Naive thymus-derived CD4-positive, alpha-beta T cell (primary cell): ENCODE data around the gene WDR35. TPM values are rescaled to one million over a fixed set of nuclear protein-coding genes. Genes with fewer than 3 reads are reported as not detected.

Experiments used
- ATAC-seq: fragments of 150-1000 bp; cut with Tn5 transposase; 2 replicates; pipeline ENCODE4 v1.10.0; 2021; ENCODE audit warnings: mild to moderate bottlenecking, moderate library complexity
- CTCF ChIA-PET: fragments of 350-600 bp; sonication (Branson Sonifier 250); formaldehyde crosslinking; loops from one replicate; lab custom pipeline; 2021; ENCODE audit warnings: antibody characterized with exemption; lab: Charles Lee
- POLR2A ChIA-PET: fragments of 350-600 bp; sonication (Branson Sonifier 250); formaldehyde crosslinking; loops from one replicate; lab custom pipeline; 2021; ENCODE audit warnings: antibody characterized with exemption, inconsistent platforms; lab: Charles Lee
- DNase-seq, 9 donors: peaks; one replicate each; pipeline versions ENCODE4 v3.0.0 to v3.0.0-alpha.2; 2020 to 2022; ENCODE audit warnings: mixed read lengths in 1 of 9
- H3K27ac ChIP-seq: one replicate; pipeline ENCODE4 v1.7.0; 2013; ENCODE audit warnings: mild to moderate bottlenecking, low read depth, low read length, moderate library complexity
- H3K27me3 ChIP-seq, 2 donors: one replicate each; pipeline ENCODE4 v1.7.0; 2013; ENCODE audit warnings: low read length in 2 of 2, mild to moderate bottlenecking in 2 of 2, moderate library complexity in 2 of 2; ENCODE audit not compliant: control insufficient read depth in 2 of 2, insufficient read depth in 2 of 2
- H3K36me3 ChIP-seq, 3 experiments: 1 replicate in 2 of 3; 2 replicates in 1 of 3; pipeline ENCODE4 v1.7.0; 2013; ENCODE audit warnings: low read length in 3 of 3, mild to moderate bottlenecking in 3 of 3, moderate library complexity in 1 of 3; ENCODE audit not compliant: insufficient read depth in 3 of 3, control insufficient read depth in 2 of 3
- H3K4me1 ChIP-seq, 2 donors: one replicate each; pipeline ENCODE4 v1.7.0; 2013; ENCODE audit warnings: low read length in 2 of 2, mild to moderate bottlenecking in 2 of 2, moderate library complexity in 1 of 2; ENCODE audit not compliant: control insufficient read depth in 2 of 2, insufficient read depth in 2 of 2
- H3K4me3 ChIP-seq: 2 replicates; pipeline ENCODE4 v1.7.0; 2013; ENCODE audit warnings: mild to moderate bottlenecking, low read length
- H3K9me3 ChIP-seq, 3 experiments: 1 replicate in 2 of 3; 2 replicates in 1 of 3; pipeline ENCODE4 v1.7.0; 2013; ENCODE audit warnings: low read length in 3 of 3; ENCODE audit not compliant: control insufficient read depth in 2 of 3
- H3K27ac Mint-ChIP-seq, 9 donors: one replicate each; pipeline ENCODE4 v1.8.0; 2020 to 2022; ENCODE audit warnings: mixed read lengths in 9 of 9, mild to moderate bottlenecking in 8 of 9, moderate library complexity in 5 of 9, inconsistent platforms in 2 of 9
- H3K27me3 Mint-ChIP-seq, 5 donors: one replicate each; pipeline ENCODE4 v1.8.0; 2021 to 2022; ENCODE audit warnings: mixed read lengths in 5 of 5, mild to moderate bottlenecking in 1 of 5
- H3K36me3 Mint-ChIP-seq, 5 donors: one replicate each; pipeline ENCODE4 v1.8.0; 2020 to 2022; ENCODE audit warnings: mixed read lengths in 5 of 5, mild to moderate bottlenecking in 3 of 5, inconsistent platforms in 1 of 5
- H3K4me1 Mint-ChIP-seq, 7 donors: one replicate each; pipeline ENCODE4 v1.8.0; 2020 to 2022; ENCODE audit warnings: mixed read lengths in 7 of 7, mild to moderate bottlenecking in 3 of 7, inconsistent platforms in 1 of 7
- H3K4me3 Mint-ChIP-seq, 10 donors: one replicate each; pipeline ENCODE4 v1.8.0; 2020 to 2022; ENCODE audit warnings: mild to moderate bottlenecking in 10 of 10, mixed read lengths in 10 of 10, moderate library complexity in 6 of 10, inconsistent platforms in 2 of 10
- H3K9me3 Mint-ChIP-seq, 11 donors: one replicate each; pipeline ENCODE4 v1.8.0; 2020 to 2022; ENCODE audit warnings: mixed read lengths in 11 of 11, mild to moderate bottlenecking in 4 of 11, inconsistent platforms in 1 of 11, moderate library complexity in 1 of 11
- intact Hi-C, 2 donors: fragments of 100-400 bp; cut with micrococcal nuclease; formaldehyde crosslinking; loops; one replicate each; pipeline ENCODE4 v1.15.1; 2023
- polyA plus RNA-seq, 2 donors: library from polyadenylated mRNA; unstranded; fragments of 300-500 nt; fragmentation: Illumina TruSeq; gene quantifications; one replicate each; pipeline ENCODE4 v1.2.3, GENCODE V29; 2021
- total RNA-seq, 6 experiments: library from RNA in 5 of 6; stranded (reverse) in 5 of 6; gene quantifications; 1 replicate in 5 of 6; 2 replicates in 1 of 6; pipeline ENCODE4 v1.2.3 and lab custom pipeline; 2021 to 2026

The WDR35 gene
- total and polyA plus RNA-seq, 7 experiments from 2014 or later, result 1.5 to 6.0 (median 3.5) TPM

DNA sequence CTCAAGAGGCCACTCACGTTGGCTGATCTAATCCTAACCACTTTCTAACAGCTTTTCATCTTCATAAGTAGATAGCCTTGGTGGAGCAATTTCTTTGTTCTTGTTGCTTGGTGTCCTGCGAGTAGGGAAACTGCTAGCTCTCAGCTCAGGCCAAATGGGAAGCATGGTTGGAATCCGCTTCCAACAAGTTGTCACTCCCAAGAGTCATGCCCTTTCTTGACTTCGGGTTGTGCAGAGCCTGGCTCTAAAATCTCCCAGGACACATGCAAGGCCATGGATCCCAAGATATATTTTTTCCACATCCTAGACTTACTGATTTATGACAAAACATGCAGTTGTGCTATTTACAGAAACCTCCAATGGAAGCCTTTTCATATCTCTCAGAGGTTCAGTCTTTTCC lies 29.8 kb upstream of the WDR35 start:
- ATAC-seq (no peak), DNase-seq (no peak)
- intact Hi-C loops, result no loop called here

DNA sequence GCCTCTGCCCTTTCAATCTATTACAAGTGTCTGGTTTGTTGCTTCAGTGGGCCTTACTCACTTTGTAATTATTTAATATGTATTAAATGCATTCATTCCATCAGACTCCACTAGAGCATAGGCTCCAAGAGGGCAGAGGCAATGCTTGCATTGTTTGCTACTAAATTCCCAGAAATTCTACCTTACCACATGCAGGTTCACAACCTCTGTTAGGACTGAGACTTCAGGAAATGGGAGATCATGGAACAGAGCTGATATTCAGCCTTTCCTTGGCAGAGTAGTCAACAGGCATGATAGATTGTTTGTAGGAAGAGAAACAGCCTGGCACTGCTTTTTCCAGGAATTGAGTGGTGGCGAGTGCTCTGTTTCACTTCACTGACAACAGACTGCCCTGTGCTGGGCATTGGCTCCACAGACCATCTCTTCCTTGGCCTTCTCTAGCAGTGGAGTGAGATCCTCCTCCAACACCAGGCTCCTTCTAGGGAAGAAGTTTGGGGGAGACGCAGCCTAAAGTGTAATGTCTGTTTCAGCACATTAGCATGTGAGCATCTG lies 28.8 kb upstream of the WDR35 start:
- Mint-ChIP-seq H3K36me3 (peaks cover 7 to 26% (median 12%) of the 10 kb centered on the region in 5 donors), H3K4me3 (no peak overlapping the region), H3K27me3 (peaks cover 10 to 24% (median 12%) of the 10 kb centered on the region in 5 donors), H3K9me3 (peaks cover 10 to 47% (median 25%) of the 10 kb centered on the region in 11 donors), H3K4me1 (peaks cover 0 to 2% (median 0%) of the 10 kb centered on the region in 7 donors), H3K27ac (no peak overlapping the region)
- H3K4me1 ChIP-seq, result no peaks in the 10 kb centered on the region
- POLR2A ChIA-PET, result no interaction called here
- H3K9me3 ChIP-seq, result peaks cover 0 to 6% (median 0%) of the 10 kb centered on the region in 3 experiments
- no peak overlapping the region for H3K27ac ChIP-seq
- no peak for ATAC-seq
- no peak overlapping the region for H3K4me3 ChIP-seq
- DNase-seq, result no peak
- no peaks in the 10 kb centered on the region for H3K36me3 ChIP-seq
- H3K27me3 ChIP-seq, result no peaks in the 10 kb centered on the region
- intact Hi-C loops, result no loop called here
- CTCF ChIA-PET, result no interaction called here

More for the DNA sequence above, 29.8 kb upstream of the WDR35 start:
- no peaks in the 10 kb centered on the region for H3K27me3 ChIP-seq
- H3K27me3 Mint-ChIP-seq, result peaks cover under 1 to 13% (median 2%) of the 10 kb centered on the region in 5 donors
- H3K36me3 ChIP-seq, result no peaks in the 10 kb centered on the region
- no peak overlapping the region for H3K4me3 ChIP-seq
- no peaks in the 10 kb centered on the region for H3K4me1 Mint-ChIP-seq
- POLR2A ChIA-PET, result no interaction called here
- H3K4me3 Mint-ChIP-seq, result no peak overlapping the region
- H3K27ac Mint-ChIP-seq, result no peak overlapping the region
- H3K9me3 Mint-ChIP-seq, result peaks cover 10 to 42% (median 25%) of the 10 kb centered on the region in 11 donors
- H3K4me1 ChIP-seq, result no peaks in the 10 kb centered on the region
- CTCF ChIA-PET, result no interaction called here
- no peak overlapping the region for H3K27ac ChIP-seq
- H3K36me3 Mint-ChIP-seq, result peaks cover 5 to 33% (median 13%) of the 10 kb centered on the region in 5 donors
- peaks cover 0 to 6% (median 0%) of the 10 kb centered on the region in 3 experiments for H3K9me3 ChIP-seq

DNA sequence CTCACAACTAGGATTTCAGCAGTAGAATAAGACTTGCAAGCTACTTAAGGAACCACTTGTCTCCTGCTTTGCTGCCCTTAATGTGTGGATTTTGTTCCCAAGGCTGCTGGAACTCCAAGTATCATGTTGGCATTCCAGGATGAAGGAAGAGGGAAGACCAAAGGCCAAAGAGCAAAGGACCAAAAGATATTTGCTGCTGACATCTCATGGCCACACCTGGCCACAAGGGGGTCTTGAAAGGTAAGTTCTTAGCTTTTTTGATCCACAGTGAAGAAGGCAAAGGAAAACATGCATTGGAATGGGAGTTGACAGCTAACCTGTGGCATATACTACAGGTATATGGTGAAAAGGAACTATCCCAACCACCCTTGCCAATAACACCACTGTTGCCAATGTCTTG lies 26.4 kb upstream of the WDR35 start:
- peaks cover 0 to 30% (median 16%) of the 10 kb centered on the region in 11 donors for H3K9me3 Mint-ChIP-seq
- H3K27ac Mint-ChIP-seq, result no peak overlapping the region
- CTCF ChIA-PET, result interaction anchor here (1.2 to 2.3 kb wide), 4 partner anchors 7 to 119 kb away, joined by 3 to 11 read pairs (median 3); no protein-coding TSS in a partner anchor
- POLR2A ChIA-PET, result no interaction called here
- Histone ChIP-seq H3K27ac (no peak overlapping the region), H3K4me3 (no peak overlapping the region), H3K36me3 (no peaks in the 10 kb centered on the region), H3K4me1 (peaks cover 0 to 3% of the 10 kb centered on the region in 2 donors), H3K27me3 (no peaks in the 10 kb centered on the region), H3K9me3 (no peaks in the 10 kb centered on the region)
- peaks cover 25 to 41% (median 28%) of the 10 kb centered on the region in 5 donors for H3K27me3 Mint-ChIP-seq
- H3K4me1 Mint-ChIP-seq, result peaks cover 5 to 16% (median 14%) of the 10 kb centered on the region in 7 donors
- no peak for DNase-seq
- no peak overlapping the region for H3K4me3 Mint-ChIP-seq
- no peak for ATAC-seq
- peaks cover 0 to 11% (median 6%) of the 10 kb centered on the region in 5 donors for H3K36me3 Mint-ChIP-seq
- intact Hi-C loops, result no loop called here

DNA sequence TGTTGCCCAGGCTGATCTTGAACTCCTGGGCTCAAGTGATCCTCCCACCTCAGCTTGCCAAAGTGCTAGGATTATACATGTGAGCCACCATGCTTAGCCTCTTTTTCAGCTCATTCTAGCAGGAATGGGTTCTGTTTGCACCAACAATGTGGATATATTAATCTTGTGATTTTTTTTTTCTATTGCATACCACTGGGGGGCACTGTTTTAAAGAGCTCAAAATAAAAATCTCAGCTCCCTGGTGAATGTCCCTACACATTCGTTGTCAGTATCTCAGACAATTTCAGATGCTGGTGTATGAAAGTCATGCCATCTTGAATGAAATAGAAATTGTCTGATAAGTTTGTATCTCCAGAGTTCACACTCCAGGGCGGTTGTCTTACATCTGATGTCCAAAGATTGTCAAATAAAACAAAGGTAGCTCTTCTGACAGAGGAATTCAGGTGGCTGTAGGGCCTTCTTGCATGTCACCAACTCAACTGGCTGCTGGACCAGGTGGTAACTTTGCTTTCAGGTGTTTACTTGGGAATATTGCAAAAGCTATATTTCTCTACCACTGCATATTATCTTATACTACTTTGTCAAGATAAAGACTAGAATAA lies 25.7 kb upstream of the WDR35 start:
- Histone ChIP-seq H3K27ac (no peak overlapping the region), H3K36me3 (no peaks in the 10 kb centered on the region), H3K4me3 (no peak overlapping the region), H3K4me1 (peaks cover 0 to 3% of the 10 kb centered on the region in 2 donors), H3K9me3 (no peaks in the 10 kb centered on the region), H3K27me3 (no peaks in the 10 kb centered on the region)
- CTCF ChIA-PET, result interaction anchor here (0.6 to 2.3 kb wide), 13 partner anchors 8 to 130 kb away, joined by 3 to 11 read pairs (median 4); no protein-coding TSS in a partner anchor
- ATAC-seq (peak; percentile 82), DNase-seq (peak in 5 of 9 donors; percentile 33 to 55 (median 43))
- H3K36me3 Mint-ChIP-seq, result peaks cover 0 to 8% (median 5%) of the 10 kb centered on the region in 5 donors
- POLR2A ChIA-PET, result interaction anchor here (0.7 kb wide), 1 partner anchor 16 kb away, joined by 3 read pairs; no protein-coding TSS in a partner anchor
- peaks cover 33 to 48% (median 36%) of the 10 kb centered on the region in 5 donors for H3K27me3 Mint-ChIP-seq
- intact Hi-C loops, result loop anchor here (1.0 to 2.0 kb wide), 4 partner anchors 35 to 83 kb away; partner anchors contain the start of gene LAPTM4A (in 2 of the 2)
- H3K4me3 Mint-ChIP-seq, result no peak overlapping the region
- peaks cover 0 to 22% (median 12%) of the 10 kb centered on the region in 11 donors for H3K9me3 Mint-ChIP-seq
- H3K4me1 Mint-ChIP-seq, result peaks cover 5 to 16% (median 14%) of the 10 kb centered on the region in 7 donors
- no peak overlapping the region for H3K27ac Mint-ChIP-seq

DNA sequence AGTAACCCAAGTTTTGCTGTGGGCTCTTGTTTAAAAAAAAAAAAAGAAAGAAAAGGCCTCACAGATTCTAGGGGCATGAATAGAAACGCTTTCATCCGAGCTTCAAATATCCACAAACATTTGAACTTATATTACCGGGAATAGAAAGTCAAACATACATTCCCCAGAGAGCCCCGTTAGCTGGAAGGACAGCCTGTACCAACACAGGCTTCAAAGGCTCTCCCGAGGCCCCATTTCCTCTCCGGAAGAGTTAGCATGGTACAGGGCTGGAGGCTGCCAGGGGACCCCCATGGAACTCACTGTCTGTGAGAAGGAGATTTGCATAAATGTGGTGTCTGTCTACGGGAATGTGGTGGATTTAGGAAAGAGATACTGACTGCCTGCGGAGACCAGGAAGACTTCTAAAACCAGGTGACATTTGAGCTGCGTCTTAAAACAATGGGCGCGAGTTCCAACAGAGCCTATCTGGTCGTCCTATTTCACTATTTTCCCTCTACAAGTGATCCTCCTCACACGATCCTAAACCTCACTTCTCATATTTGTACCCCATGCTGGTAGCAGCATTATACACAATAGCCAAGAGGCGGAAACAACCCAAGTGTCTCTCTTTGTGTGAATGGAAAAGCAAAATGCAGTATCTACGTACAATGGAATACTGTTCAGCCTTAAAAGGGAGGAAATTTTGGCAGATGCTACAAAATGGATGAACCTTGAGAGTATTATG lies 23.4 kb upstream of the WDR35 start:
- CTCF ChIA-PET, result interaction anchor here (0.6 to 1.5 kb wide), 4 partner anchors 16 to 89 kb away, joined by 3 to 5 read pairs (median 4); partner anchors contain the start of gene WDR35
- peaks cover 39 to 65% (median 51%) of the 10 kb centered on the region in 5 donors for H3K27me3 Mint-ChIP-seq
- peaks cover 0 to 3% of the 10 kb centered on the region in 2 donors for H3K4me1 ChIP-seq
- H3K36me3 Mint-ChIP-seq, result peaks cover 0 to 2% (median 0%) of the 10 kb centered on the region in 5 donors
- DNase-seq, result no peak
- no peaks in the 10 kb centered on the region for H3K27me3 ChIP-seq
- H3K4me3 ChIP-seq, result no peak overlapping the region
- H3K27ac ChIP-seq, result no peak overlapping the region
- H3K4me3 Mint-ChIP-seq, result peak overlapping the region; percentile 46 to 82 (median 75)
- H3K9me3 ChIP-seq, result no peaks in the 10 kb centered on the region
- H3K27ac Mint-ChIP-seq, result no peak overlapping the region
- H3K9me3 Mint-ChIP-seq, result peaks cover 0 to 7% (median 5%) of the 10 kb centered on the region in 11 donors
- peaks cover 5 to 16% (median 14%) of the 10 kb centered on the region in 7 donors for H3K4me1 Mint-ChIP-seq
- H3K36me3 ChIP-seq, result no peaks in the 10 kb centered on the region
- POLR2A ChIA-PET, result no interaction called here
- ATAC-seq, result no peak
- intact Hi-C loops, result no loop called here
